ENCODE measurements around the gene MAGED4B. TPM values are rescaled to one million over a fixed set of nuclear protein-coding genes. Genes with fewer than 3 reads are reported as not detected.

The MAGED4B gene
- 3.5 and 4.5 TPM in 2 replicates for total RNA-seq

GRCh38 chrX:52068666-52069640, at the start of gene MAGED4B:
TSS of gene MAGED4B (minus strand) at chrX:52069183. CDS start at chrX:52068172, 1,011 bp downstream.

Other genes starting within 250 kb of the MAGED4B start
- gene MAGED1, start 175.6 kb downstream of the MAGED4B start, total RNA-seq = 129 and 158 TPM in 2 replicates
- 0.92 and 2.0 TPM in 2 replicates for gene MAGED4, start 115.7 kb upstream of the MAGED4B start, total RNA-seq